ENCODE data around the gene GPC1. TPM values are rescaled to one million over a fixed set of nuclear protein-coding genes. Genes with fewer than 3 reads are reported as not detected.
A peak's percentile ranks its signal among the peaks of the same experiment; 100 is the strongest.

Gene GPC1
- total RNA-seq, 1 donor from 2014 or later = 155 TPM

DNA sequence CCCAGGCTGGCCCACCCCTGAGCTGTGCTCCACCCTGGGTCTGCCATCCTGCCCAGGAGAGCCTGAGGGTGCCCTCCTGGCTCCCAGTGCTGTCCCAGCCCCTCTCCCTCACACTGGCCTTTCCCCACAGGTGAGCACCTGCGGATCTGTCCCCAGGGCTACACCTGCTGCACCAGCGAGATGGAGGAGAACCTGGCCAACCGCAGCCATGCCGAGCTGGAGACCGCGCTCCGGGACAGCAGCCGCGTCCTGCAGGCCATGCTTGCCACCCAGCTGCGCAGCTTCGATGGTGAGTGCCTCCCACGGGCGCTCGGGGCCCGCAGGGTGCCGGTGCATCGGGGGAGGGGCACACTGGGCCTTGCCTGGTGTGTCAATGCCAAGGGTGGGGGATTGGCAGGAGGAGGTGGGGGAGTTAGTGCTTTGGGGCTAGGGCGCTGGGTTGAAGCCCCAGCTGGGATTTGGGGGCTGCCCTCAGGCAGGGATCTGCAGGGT lies 23.5 kb downstream of the GPC1 start:
- H3K27ac Mint-ChIP-seq (ENCODE audit: unreplicated experiment) = no peak overlapping the region
- H3K4me3 Mint-ChIP-seq (ENCODE audit: unreplicated experiment) = no peak overlapping the region
- TF ChIP-seq, protein P1, sequence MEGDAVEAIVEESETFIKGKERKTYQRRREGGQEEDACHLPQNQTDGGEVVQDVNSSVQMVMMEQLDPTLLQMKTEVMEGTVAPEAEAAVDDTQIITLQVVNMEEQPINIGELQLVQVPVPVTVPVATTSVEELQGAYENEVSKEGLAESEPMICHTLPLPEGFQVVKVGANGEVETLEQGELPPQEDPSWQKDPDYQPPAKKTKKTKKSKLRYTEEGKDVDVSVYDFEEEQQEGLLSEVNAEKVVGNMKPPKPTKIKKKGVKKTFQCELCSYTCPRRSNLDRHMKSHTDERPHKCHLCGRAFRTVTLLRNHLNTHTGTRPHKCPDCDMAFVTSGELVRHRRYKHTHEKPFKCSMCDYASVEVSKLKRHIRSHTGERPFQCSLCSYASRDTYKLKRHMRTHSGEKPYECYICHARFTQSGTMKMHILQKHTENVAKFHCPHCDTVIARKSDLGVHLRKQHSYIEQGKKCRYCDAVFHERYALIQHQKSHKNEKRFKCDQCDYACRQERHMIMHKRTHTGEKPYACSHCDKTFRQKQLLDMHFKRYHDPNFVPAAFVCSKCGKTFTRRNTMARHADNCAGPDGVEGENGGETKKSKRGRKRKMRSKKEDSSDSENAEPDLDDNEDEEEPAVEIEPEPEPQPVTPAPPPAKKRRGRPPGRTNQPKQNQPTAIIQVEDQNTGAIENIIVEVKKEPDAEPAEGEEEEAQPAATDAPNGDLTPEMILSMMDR (IDR thresholded peaks at IDR 0.05; ENCODE audit: partially characterized antibody, unreplicated experiment) = no peak
- H3K4me1 Mint-ChIP-seq (ENCODE audit: low read depth, unreplicated experiment) = peaks cover 8% of the 10 kb centered on the region
- H3K36me3 Mint-ChIP-seq (ENCODE audit: unreplicated experiment) = no peaks in the 10 kb centered on the region
- H3K9me3 Mint-ChIP-seq (ENCODE audit: unreplicated experiment) = peaks cover 15% of the 10 kb centered on the region
- H3K27me3 Mint-ChIP-seq (ENCODE audit: unreplicated experiment) = peaks cover 28% of the 10 kb centered on the region
- peak; percentile 24 for DNase-seq

DNA sequence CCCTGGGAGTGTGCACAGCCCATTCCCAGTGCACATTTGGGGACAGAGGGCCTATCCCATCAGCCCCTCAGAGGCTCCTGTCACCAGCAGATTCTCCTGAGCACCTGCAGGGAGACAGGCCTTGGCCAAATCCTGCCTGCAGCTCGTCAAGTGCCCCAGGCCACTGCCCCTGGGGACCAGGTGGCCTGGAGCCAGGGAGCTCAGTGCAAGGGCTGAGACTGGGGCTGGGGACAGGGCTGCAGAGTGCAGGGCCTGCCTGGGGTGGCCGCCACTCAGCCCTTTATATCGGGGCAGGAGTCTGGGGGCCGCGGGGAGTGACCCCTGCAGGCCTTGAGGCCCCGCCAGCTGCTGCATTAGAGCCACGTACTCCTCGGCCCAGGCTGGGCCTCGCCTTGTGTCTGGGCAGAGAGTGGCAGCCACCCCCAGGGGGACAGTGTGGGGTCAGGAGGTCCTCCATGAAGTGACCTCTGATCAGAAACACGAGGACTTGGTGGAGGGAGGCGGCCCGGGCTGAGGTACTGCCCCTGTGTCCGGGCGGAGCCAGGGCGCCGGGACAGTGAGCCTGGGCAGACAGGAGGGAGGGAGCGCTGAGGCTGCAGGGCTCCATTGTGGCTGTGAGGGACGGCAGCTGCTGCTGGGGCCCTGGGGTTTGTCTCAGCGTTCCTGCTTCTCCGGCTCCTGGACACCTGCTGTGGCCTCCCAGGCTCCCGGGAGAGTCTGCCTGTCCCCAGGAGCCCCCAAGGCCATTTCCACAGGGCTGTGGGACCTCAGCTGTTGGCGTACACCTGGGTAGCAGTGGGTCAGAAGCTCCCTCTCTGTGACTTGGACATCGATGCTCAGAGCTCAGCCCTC lies 24.2 kb downstream of the GPC1 start:
- H3K27ac Mint-ChIP-seq (ENCODE audit: unreplicated experiment) = no peak overlapping the region
- TF ChIP-seq, protein P1 (IDR thresholded peaks at IDR 0.05; ENCODE audit: partially characterized antibody, unreplicated experiment) = no peak
- peaks cover 7% of the 10 kb centered on the region for H3K4me1 Mint-ChIP-seq (ENCODE audit: low read depth, unreplicated experiment)
- no peak overlapping the region for H3K4me3 Mint-ChIP-seq (ENCODE audit: unreplicated experiment)
- DNase-seq = peak; percentile 68
- peaks cover 24% of the 10 kb centered on the region for H3K27me3 Mint-ChIP-seq (ENCODE audit: unreplicated experiment)
- peaks cover 18% of the 10 kb centered on the region for H3K9me3 Mint-ChIP-seq (ENCODE audit: unreplicated experiment)
- H3K36me3 Mint-ChIP-seq (ENCODE audit: unreplicated experiment) = no peaks in the 10 kb centered on the region

DNA sequence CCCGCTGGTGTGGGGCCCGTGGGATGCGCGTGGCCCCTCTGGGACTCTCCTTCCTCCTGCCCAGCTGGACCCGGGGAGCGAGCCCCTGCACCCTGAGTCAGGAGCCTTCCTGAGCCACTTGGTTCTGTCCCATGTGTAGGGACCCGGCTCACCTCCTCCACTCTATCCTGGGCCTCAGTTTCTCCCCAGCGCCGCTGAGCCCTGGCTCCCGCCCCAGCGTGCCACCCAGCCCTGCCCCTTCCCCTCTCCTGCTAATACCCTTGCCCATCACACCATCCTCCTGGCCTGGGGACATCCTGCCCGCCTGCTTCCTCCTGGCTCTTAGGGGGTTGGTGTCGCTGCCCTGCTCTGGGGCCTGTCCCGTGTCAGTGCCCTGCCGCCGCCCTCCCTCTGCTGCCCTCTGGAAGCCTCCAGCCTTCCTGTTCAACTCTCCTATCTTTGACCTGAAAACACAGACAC lies 24.8 kb downstream of the GPC1 start:
- TF ChIP-seq, protein P1 (IDR thresholded peaks at IDR 0.05; ENCODE audit: partially characterized antibody, unreplicated experiment) = no peak
- H3K27me3 Mint-ChIP-seq (ENCODE audit: unreplicated experiment) = peaks cover 22% of the 10 kb centered on the region
- H3K27ac Mint-ChIP-seq (ENCODE audit: unreplicated experiment) = peak overlapping the region; percentile 8
- H3K4me1 Mint-ChIP-seq (ENCODE audit: low read depth, unreplicated experiment) = peaks cover 3% of the 10 kb centered on the region
- H3K4me3 Mint-ChIP-seq (ENCODE audit: unreplicated experiment) = peak overlapping the region; percentile 23
- H3K9me3 Mint-ChIP-seq (ENCODE audit: unreplicated experiment) = peaks cover 15% of the 10 kb centered on the region
- DNase-seq = no peak
- H3K36me3 Mint-ChIP-seq (ENCODE audit: unreplicated experiment) = no peaks in the 10 kb centered on the region

DNA sequence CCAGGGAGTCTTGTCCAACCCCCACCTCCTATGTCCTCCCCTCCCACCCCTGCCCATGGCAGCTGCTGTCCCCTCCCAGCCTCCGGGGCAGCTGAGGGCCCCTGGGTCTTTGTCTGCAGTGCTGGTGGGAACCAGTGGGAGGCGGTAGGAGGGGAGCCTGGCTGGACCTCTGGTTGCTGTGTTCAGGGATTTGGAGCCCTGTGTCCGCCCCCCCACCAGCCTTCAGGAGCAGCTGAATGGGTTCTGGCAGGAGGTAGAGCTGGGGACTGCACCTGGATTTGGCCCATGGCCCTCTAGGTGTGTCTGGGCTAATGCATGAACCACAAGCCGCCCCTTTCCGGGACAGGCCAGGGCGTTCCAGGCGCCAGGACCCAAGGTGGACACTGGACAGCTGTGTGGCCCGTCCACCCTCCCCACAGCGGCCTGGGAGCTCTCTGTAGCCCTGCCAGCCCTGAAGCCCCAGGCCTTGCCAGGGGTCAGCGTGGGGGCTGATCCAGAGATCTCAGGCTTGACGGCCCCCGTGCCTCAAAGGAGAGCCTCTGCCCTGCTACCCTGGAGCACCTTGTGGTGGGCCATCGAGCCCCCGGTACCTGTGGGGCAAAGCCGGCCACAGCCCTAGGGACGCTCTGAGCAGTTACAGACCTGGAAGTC lies 25.4 kb downstream of the GPC1 start:
- Mint-ChIP-seq H3K4me1 (ENCODE audit: low read depth, unreplicated experiment) (peaks cover 3% of the 10 kb centered on the region), H3K36me3 (ENCODE audit: unreplicated experiment) (no peaks in the 10 kb centered on the region), H3K4me3 (ENCODE audit: unreplicated experiment) (no peak overlapping the region), H3K9me3 (ENCODE audit: unreplicated experiment) (peaks cover 16% of the 10 kb centered on the region), H3K27me3 (ENCODE audit: unreplicated experiment) (peaks cover 24% of the 10 kb centered on the region), H3K27ac (ENCODE audit: unreplicated experiment) (no peak overlapping the region)
- peak; percentile 43 for DNase-seq
- TF ChIP-seq, protein P1 (IDR thresholded peaks at IDR 0.05; ENCODE audit: partially characterized antibody, unreplicated experiment) = peak; percentile 25
